MM.1S (cell line): Measurements from ENCODE around the gene DNM1L.

Source experiments
- DNase-seq: peaks from one replicate; pipeline ENCODE4 v3.0.0-alpha.2; 2015
- H2AFZ ChIP-seq: fragments of 300-600 bp; sonication (generic); 2 replicates; pipeline ENCODE4 v1.6.0; 2016; ENCODE audit warnings: antibody characterized with exemption, low read length
- H3F3A ChIP-seq: fragments of 300-600 bp; sonication (generic); 2 replicates; pipeline ENCODE4 v1.6.1; 2016; ENCODE audit warnings: mild to moderate bottlenecking, antibody characterized with exemption, low read length, moderate library complexity, mixed read lengths; ENCODE audit not compliant: insufficient read depth
- H3K27ac ChIP-seq: fragments of 300-600 bp; sonication (generic); 2 replicates; pipeline ENCODE4 v1.5.1; 2016; ENCODE audit warnings: mild to moderate bottlenecking, low read length
- H3K27me3 ChIP-seq: fragments of 300-600 bp; sonication (generic); replicated peaks from 2 replicates; pipeline ENCODE4 v1.6.0; 2016; ENCODE audit warnings: low read length; ENCODE audit not compliant: insufficient read depth
- H3K36me3 ChIP-seq: fragments of 300-600 bp; sonication (generic); replicated peaks from 2 replicates; pipeline ENCODE4 v1.6.1; 2016; ENCODE audit warnings: mild to moderate bottlenecking, low read length, mixed read lengths; ENCODE audit not compliant: insufficient read depth
- H3K4me1 ChIP-seq: fragments of 300-600 bp; sonication (generic); 2 replicates; pipeline ENCODE4 v1.6.1; 2016; ENCODE audit warnings: low read length, mixed read lengths
- H3K4me2 ChIP-seq: fragments of 300-600 bp; sonication (generic); 2 replicates; pipeline ENCODE4 v1.6.0; 2016; ENCODE audit warnings: low read depth, low read length
- H3K4me3 ChIP-seq: fragments of 300-600 bp; sonication (generic); 2 replicates; pipeline ENCODE4 v1.5.1; 2016; ENCODE audit warnings: low read length, mixed read lengths
- H3K79me2 ChIP-seq: fragments of 300-600 bp; sonication (generic); 2 replicates; pipeline ENCODE4 v1.6.1; 2016; ENCODE audit warnings: mixed run types, low read length, mixed read lengths
- H3K9ac ChIP-seq: fragments of 300-600 bp; sonication (generic); 2 replicates; pipeline ENCODE4 v1.6.1; 2016; ENCODE audit warnings: low read length, mixed read lengths
- H3K9me2 ChIP-seq: fragments of 300-600 bp; sonication (generic); replicated peaks from 2 replicates; pipeline ENCODE4 v1.6.1; 2016; ENCODE audit warnings: mild to moderate bottlenecking, low read length, mixed read lengths; ENCODE audit not compliant: insufficient read depth
- H3K9me3 ChIP-seq: fragments of 300-600 bp; sonication (generic); replicated peaks from 2 replicates; pipeline ENCODE4 v1.6.1; 2016; ENCODE audit warnings: mild to moderate bottlenecking, low read length, mixed read lengths; ENCODE audit not compliant: insufficient read depth
- H4K20me1 ChIP-seq: fragments of 300-600 bp; sonication (generic); 2 replicates; pipeline ENCODE4 v1.6.1; 2016; ENCODE audit warnings: mild to moderate bottlenecking, low read length, moderate library complexity, mixed read lengths; ENCODE audit not compliant: insufficient read depth
- CTCF ChIP-seq: fragments of 300-600 bp; sonication (generic); IDR thresholded peaks from 2 replicates; pipeline ENCODE4 v1.5.1; 2016; ENCODE audit warnings: antibody characterized with exemption, low read length, mixed read lengths
- EZH2 ChIP-seq: fragments of 300-600 bp; sonication (generic); optimal IDR thresholded peaks from 2 replicates; pipeline ENCODE3; 2017; ENCODE audit warnings: low read depth, mild to moderate bottlenecking, antibody characterized with exemption, low read length, mixed read lengths
- EZH2phosphoT487 ChIP-seq: fragments of 300-600 bp; sonication (generic); IDR thresholded peaks from 2 replicates; pipeline ENCODE4 v1.6.1; 2018; ENCODE audit warnings: antibody characterized with exemption, low read length

The DNM1L gene

GRCh38 chr12:32647275-32647674 lies 31.8 kb upstream of the DNM1L start:
- DNase-seq, result no peak
- Histone ChIP-seq H3K27me3 (no peaks in the 10 kb centered on the region), H3K27ac (no peak overlapping the region), H3K9me2 (no peaks in the 10 kb centered on the region), H3K4me2 (no peak overlapping the region), H3K4me1 (0 out of 2 replicates have a peak, but pooled peaks cover 3% of the 10 kb centered on the region), H3K79me2 (no peaks in the 10 kb centered on the region), H2AFZ (no peak overlapping the region), H3K4me3 (no peak overlapping the region), H3K9ac (no peak overlapping the region), H3F3A (no peaks in the 10 kb centered on the region), H4K20me1 (no peaks in the 10 kb centered on the region), H3K9me3 (no peaks in the 10 kb centered on the region), H3K36me3 (0 out of 2 replicates have a peak, but pooled peaks cover 3% of the 10 kb centered on the region)
- TF ChIP-seq CTCF (no peak), EZH2 (no peak), EZH2phosphoT487 (no peak)

GRCh38 chr12:32650508-32650907 lies 28.6 kb upstream of the DNM1L start:
- H3F3A ChIP-seq, result no peaks in the 10 kb centered on the region
- no peaks in the 10 kb centered on the region for H3K9me3 ChIP-seq
- H4K20me1 ChIP-seq, result no peaks in the 10 kb centered on the region
- H3K27ac ChIP-seq, result no peak overlapping the region
- H3K4me2 ChIP-seq, result no peak overlapping the region
- H3K4me1 ChIP-seq, result no peaks in the 10 kb centered on the region
- H3K4me3 ChIP-seq, result no peak overlapping the region
- no peak overlapping the region for H3K9ac ChIP-seq
- no peaks in the 10 kb centered on the region for H3K79me2 ChIP-seq
- H2AFZ ChIP-seq, result no peak overlapping the region
- no peaks in the 10 kb centered on the region for H3K36me3 ChIP-seq
- no peak for TF ChIP-seq EZH2
- H3K9me2 ChIP-seq, result no peaks in the 10 kb centered on the region
- no peak for DNase-seq
- no peaks in the 10 kb centered on the region for H3K27me3 ChIP-seq

- H3K27ac ChIP-seq, result no peak overlapping the region
- no peaks in the 10 kb centered on the region for H4K20me1 ChIP-seq
- no peaks in the 10 kb centered on the region for H3K9me2 ChIP-seq
- H3K9ac ChIP-seq, result no peak overlapping the region
- TF ChIP-seq EZH2phosphoT487 (no peak), EZH2 (no peak), CTCF (no peak)
- no peaks in the 10 kb centered on the region for H3K9me3 ChIP-seq
- no peak overlapping the region for H3K4me2 ChIP-seq
- no peaks in the 10 kb centered on the region for H3F3A ChIP-seq
- H3K4me3 ChIP-seq, result no peak overlapping the region
- no peak for DNase-seq
- no peaks in the 10 kb centered on the region for H3K79me2 ChIP-seq
- H3K36me3 ChIP-seq, result no peaks in the 10 kb centered on the region
- no peaks in the 10 kb centered on the region for H3K4me1 ChIP-seq
- no peaks in the 10 kb centered on the region for H3K27me3 ChIP-seq
- H2AFZ ChIP-seq, result no peak overlapping the region
These were observed 27.7 kb upstream of the DNM1L start for GRCh38 chr12:32651151-32651955.

- no peaks in the 10 kb centered on the region for H3K4me1 ChIP-seq
- no peaks in the 10 kb centered on the region for H3K27me3 ChIP-seq
- H3K79me2 ChIP-seq, result no peaks in the 10 kb centered on the region
- no peak overlapping the region for H2AFZ ChIP-seq
- H3K9me2 ChIP-seq, result no peaks in the 10 kb centered on the region
- H3K9ac ChIP-seq, result no peak overlapping the region
- H3K9me3 ChIP-seq, result no peaks in the 10 kb centered on the region
- no peaks in the 10 kb centered on the region for H4K20me1 ChIP-seq
- no peak overlapping the region for H3K4me2 ChIP-seq
- no peak overlapping the region for H3K4me3 ChIP-seq
- no peaks in the 10 kb centered on the region for H3K36me3 ChIP-seq
- no peak overlapping the region for H3K27ac ChIP-seq
- H3F3A ChIP-seq, result no peaks in the 10 kb centered on the region
- TF ChIP-seq CTCF, result no peak
- no peak for TF ChIP-seq EZH2phosphoT487
- no peak for TF ChIP-seq EZH2
- DNase-seq, result no peak
These were observed 27.2 kb upstream of the DNM1L start for GRCh38 chr12:32651956-32652210.
